GM12878 (cell line): ENCODE measurements around the gene DCT. TPM values are rescaled to one million over a fixed set of nuclear protein-coding genes. Genes with fewer than 3 reads are reported as not detected.

Experiments used
- ATAC-seq: fragments of 200-7000 bp; cut with Tn5 transposase; 3 replicates; pipeline ENCODE4 v1.9.1; 2020; ENCODE audit warnings: mild to moderate bottlenecking, moderate library complexity
- BruUV-seq: library from RNA; stranded (reverse); fragments of 400-500 nt; replicated peaks from 2 replicates; lab custom pipeline; 2021; lab: Mats Ljungman, UMichigan
- CTCF ChIA-PET: fragments of 300-600 bp; sonication (Branson Sonifier 250); formaldehyde crosslinking; extraction: SDS; loops from one replicate; lab custom pipeline; 2021; ENCODE audit warnings: inconsistent platforms; lab: Yijun Ruan, JAX
- POLR2A ChIA-PET: fragments of 350-600 bp; formaldehyde crosslinking; extraction: SDS; loops from one replicate; lab custom pipeline; 2021; ENCODE audit warnings: inconsistent platforms; lab: Charles Lee
- RAD21 ChIA-PET: fragments of 300-600 bp; sonication (Branson Sonifier 250); formaldehyde crosslinking; loops from one replicate; lab custom pipeline; 2023; ENCODE audit warnings: antibody characterized with exemption; ENCODE audit not compliant: unreplicated experiment; lab: Charles Lee
- SMC1A ChIA-PET: fragments of 300-600 bp; sonication (Branson Sonifier 250); formaldehyde crosslinking; loops from one replicate; lab custom pipeline; 2023; ENCODE audit not compliant: unreplicated experiment, uncharacterized antibody; lab: Charles Lee
- DNase-seq: peaks from one replicate; pipeline ENCODE4 v3.0.0-alpha.2; 2011; ENCODE audit warnings: low read depth, low spot score
- FAIRE-seq: peaks from 3 replicates; lab custom pipeline; 2011; peaks lifted over from hg19 to GRCh38; lab: Jason Lieb, UNC
- H2AFZ ChIP-seq: 2 replicates; pipeline ENCODE4 v1.6.0; 2011; ENCODE audit warnings: low read depth, low read length, control low read depth; ENCODE audit not compliant: control insufficient read depth
- H3K27ac ChIP-seq: 2 replicates; pipeline ENCODE4 v1.5.1; 2011; ENCODE audit warnings: control low read depth; ENCODE audit not compliant: control insufficient read depth, insufficient read depth
- H3K27me3 ChIP-seq, 2 experiments: replicated peaks in 1 of 2; 2 replicates each; pipeline versions ENCODE4 v1.6.0 to v1.6.1; 2011; ENCODE audit warnings: low read length in 1 of 2; ENCODE audit not compliant: control insufficient read depth in 2 of 2, insufficient read depth in 2 of 2
- H3K36me3 ChIP-seq, 2 experiments: 2 replicates each; pipeline ENCODE4 v1.5.1; 2011; ENCODE audit warnings: low read length in 1 of 2; ENCODE audit not compliant: control insufficient read depth in 2 of 2, insufficient read depth in 2 of 2
- H3K4me1 ChIP-seq: 2 replicates; pipeline ENCODE4 v1.6.1; 2011; ENCODE audit warnings: mild to moderate bottlenecking, low read length, moderate library complexity, mixed read lengths; ENCODE audit not compliant: control insufficient read depth, insufficient read depth
- H3K4me2 ChIP-seq: 2 replicates; pipeline ENCODE4 v1.6.0; 2011; ENCODE audit warnings: control low read depth; ENCODE audit not compliant: control insufficient read depth, insufficient read depth
- H3K4me3 ChIP-seq: fragments of 200-600 bp; sonication (generic); 2 replicates; pipeline ENCODE4 v1.5.1; 2016
- H3K79me2 ChIP-seq: 2 replicates; pipeline ENCODE4 v1.6.0; 2011; ENCODE audit warnings: low read length; ENCODE audit not compliant: control insufficient read depth, insufficient read depth
- H3K9ac ChIP-seq: 2 replicates; pipeline ENCODE4 v1.8.0; 2011; ENCODE audit warnings: low read length, control low read depth, mixed read lengths; ENCODE audit not compliant: control insufficient read depth, insufficient read depth
- H3K9me3 ChIP-seq: replicated peaks from 3 replicates; pipeline ENCODE4 v1.5.1; 2011; ENCODE audit warnings: mild to moderate bottlenecking, low read length; ENCODE audit not compliant: control insufficient read depth, insufficient read depth
- H4K20me1 ChIP-seq: 2 replicates; pipeline ENCODE4 v1.6.0; 2011; ENCODE audit not compliant: control insufficient read depth, insufficient read depth
- ELK1 ChIP-seq: IDR thresholded peaks from 2 replicates; pipeline ENCODE4 v1.6.1; 2012; ENCODE audit warnings: low read depth, low read length, improper control_type of control experiment
- LARP7 ChIP-seq: fragments of 450-650 bp; IDR thresholded peaks from 2 replicates; pipeline ENCODE4 v1.6.1; 2017; ENCODE audit warnings: mild to moderate bottlenecking
- MYB ChIP-seq: fragments of 150-350 bp; IDR thresholded peaks from 2 replicates; pipeline ENCODE4 v1.6.1; 2014; ENCODE audit warnings: mild to moderate bottlenecking, low read depth, low read length, borderline replicate concordance
- PML ChIP-seq: IDR thresholded peaks from 2 replicates; pipeline ENCODE4 v1.6.1; 2012; ENCODE audit warnings: low read length, inconsistent platforms
- SMAD1 ChIP-seq: fragments of 450-650 bp; IDR thresholded peaks from 2 replicates; pipeline ENCODE4 v1.6.1; 2018; ENCODE audit warnings: mild to moderate bottlenecking, low read depth; ENCODE audit not compliant: partially characterized antibody
- SMARCA5 ChIP-seq: fragments of 450-650 bp; IDR thresholded peaks from 2 replicates; pipeline ENCODE4 v1.6.1; 2017; ENCODE audit warnings: mild to moderate bottlenecking
- SUPT20H ChIP-seq: IDR thresholded peaks from 2 replicates; pipeline ENCODE4 v1.6.1; 2011; ENCODE audit warnings: low read depth, mild to moderate bottlenecking, low read length, moderate library complexity, borderline replicate concordance; ENCODE audit not compliant: control insufficient read depth
- USF1 ChIP-seq: IDR thresholded peaks from 2 replicates; pipeline ENCODE4 v1.6.1; 2011; ENCODE audit warnings: borderline replicate concordance, low read depth, mild to moderate bottlenecking, moderate library complexity, mixed read lengths, low read length; ENCODE audit not compliant: insufficient read depth; ENCODE audit errors: extremely low read length
- in situ Hi-C: fragments of 300-500 bp; cut with MboI; formaldehyde crosslinking; loops from 9 replicates; pipeline ENCODE4 v1.14.3; 2018; ENCODE audit warnings: mixed read lengths
- intact Hi-C: fragments of 100-400 bp; cut with micrococcal nuclease; formaldehyde crosslinking; loops from one replicate; pipeline ENCODE4 v1.14.2; 2022; ENCODE audit not compliant: unreplicated experiment
- polyA plus RNA-seq, 11 experiments: library from polyadenylated mRNA; depleted of rRNA in 4 of 11; unstranded in 6 of 11; stranded (reverse) in 5 of 11; fragments of >200 nt; fragmentation: Nextera tagmentation in 4 of 11; fragmentation: Illumina TruSeq in 1 of 11; extraction: Ambion mirVana in 4 of 11; extraction: Trizol in 1 of 11; gene quantifications; 1 replicate in 1 of 11; 2 replicates in 10 of 11; pipeline versions ENCODE4 v1.2.1 to v1.2.3, GENCODE V29; 2011 to 2016; ENCODE audit warnings: inconsistent platforms in 2 of 11, missing spikeins in 2 of 11, low read depth in 1 of 11
- total RNA-seq, 4 experiments: library from RNA; depleted of rRNA in 3 of 4; stranded (reverse); fragments of >200 nt in 3 of 4; fragmentation: Illumina TruSeq in 1 of 4; extraction: Trizol in 1 of 4; gene quantifications; 2 replicates each; pipeline versions ENCODE4 v1.2.1 to v1.2.3, GENCODE V29; 2013 to 2021
- TF ChIP-seq, protein P1 (sequence below): fragments of 450-650 bp; IDR thresholded peaks from 2 replicates; pipeline ENCODE4 v1.6.1; 2016; ENCODE audit warnings: mild to moderate bottlenecking

Gene DCT
- total and polyA plus RNA-seq, 10 of the 15 experiments (the other 5 are each of a cell fraction or from before 2014, with no cell fraction given), result 0.04 to 0.29 TPM; not detected in 8

- TF ChIP-seq, protein P1, sequence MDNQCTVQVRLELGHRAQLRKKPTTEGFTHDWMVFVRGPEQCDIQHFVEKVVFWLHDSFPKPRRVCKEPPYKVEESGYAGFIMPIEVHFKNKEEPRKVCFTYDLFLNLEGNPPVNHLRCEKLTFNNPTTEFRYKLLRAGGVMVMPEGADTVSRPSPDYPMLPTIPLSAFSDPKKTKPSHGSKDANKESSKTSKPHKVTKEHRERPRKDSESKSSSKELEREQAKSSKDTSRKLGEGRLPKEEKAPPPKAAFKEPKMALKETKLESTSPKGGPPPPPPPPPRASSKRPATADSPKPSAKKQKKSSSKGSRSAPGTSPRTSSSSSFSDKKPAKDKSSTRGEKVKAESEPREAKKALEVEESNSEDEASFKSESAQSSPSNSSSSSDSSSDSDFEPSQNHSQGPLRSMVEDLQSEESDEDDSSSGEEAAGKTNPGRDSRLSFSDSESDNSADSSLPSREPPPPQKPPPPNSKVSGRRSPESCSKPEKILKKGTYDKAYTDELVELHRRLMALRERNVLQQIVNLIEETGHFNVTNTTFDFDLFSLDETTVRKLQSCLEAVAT, result no peak
- TF ChIP-seq SMAD1 (no peak), SUPT20H (no peak)
These were observed 24.6 kb downstream of the DCT start (continued) for GRCh38 chr13:94454906-94455305.

DNA sequence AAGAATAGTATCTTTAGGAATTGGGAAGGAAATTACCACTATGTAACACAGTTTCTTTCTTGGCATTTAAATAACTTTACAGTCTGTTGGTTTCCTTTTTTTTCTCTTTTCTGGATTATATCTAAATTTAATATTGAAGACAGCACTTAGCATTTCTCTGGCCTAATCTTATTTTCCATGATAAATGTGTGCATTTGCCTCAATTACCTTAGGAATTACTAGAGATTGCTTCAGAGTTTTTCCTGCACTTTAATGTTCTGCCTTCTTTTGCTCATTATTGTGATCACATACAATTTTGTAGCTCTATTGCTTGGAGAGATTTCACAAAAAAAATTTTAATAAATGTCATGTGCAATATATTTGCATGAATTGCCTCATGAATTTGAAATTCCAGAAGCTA is 25.1 kb downstream of the DCT start:
- H4K20me1 ChIP-seq, result no peaks in the 10 kb centered on the region
- no peak overlapping the region for H3K27ac ChIP-seq
- no peak overlapping the region for H3K9ac ChIP-seq
- no peak for ATAC-seq
- RAD21 ChIA-PET, result no interaction called here
- BruUV-seq, result no TSS peak
- no peak overlapping the region for H3K4me2 ChIP-seq
- POLR2A ChIA-PET, result interaction anchor here (0.5 kb wide), 1 partner anchor 22 kb away, joined by 3 read pairs; no protein-coding TSS in a partner anchor
- in situ Hi-C loops, result no loop called here
- H3K4me1 ChIP-seq, result no peaks in the 10 kb centered on the region
- H2AFZ ChIP-seq, result no peak overlapping the region
- no peak overlapping the region for H3K4me3 ChIP-seq
- intact Hi-C loops, result no loop called here
- no peaks in the 10 kb centered on the region; a peak in 1 of 4 replicates for H3K27me3 ChIP-seq
- H3K79me2 ChIP-seq, result no peaks in the 10 kb centered on the region
- H3K9me3 ChIP-seq, result no peaks in the 10 kb centered on the region
- no peak for DNase-seq
- SMC1A ChIA-PET, result interaction anchor here (1.6 kb wide), 1 partner anchor 20 kb away, joined by 5 read pairs; no protein-coding TSS in a partner anchor
- no peak for FAIRE-seq
- CTCF ChIA-PET, result interaction anchor here (0.6 kb wide), 1 partner anchor 43 kb away, joined by 3 read pairs; no protein-coding TSS in a partner anchor
- TF ChIP-seq LARP7 (no peak), ELK1 (no peak), PML (no peak), SMARCA5 (no peak), SMAD1 (no peak), MYB (no peak), USF1 (no peak)
- TF ChIP-seq, all 136 proteins: peak for 0
- no peaks in the 10 kb centered on the region for H3K36me3 ChIP-seq
